GM23248 (cell line): ENCODE results near the gene LRGUK.

Source experiments
- EZH2 ChIP-seq: fragments of 200-600 bp; sonication (generic); IDR thresholded peaks from 2 replicates; pipeline ENCODE4 v1.6.1; 2018; ENCODE audit warnings: antibody characterized with exemption, mild to moderate bottlenecking; ENCODE audit not compliant: insufficient read depth, poor library complexity, severe bottlenecking
- EZH2phosphoT487 ChIP-seq: fragments of 200-600 bp; sonication (generic); IDR thresholded peaks from 2 replicates; pipeline ENCODE4 v1.6.1; 2018; ENCODE audit warnings: antibody characterized with exemption, moderate library complexity, mild to moderate bottlenecking, low read depth; ENCODE audit not compliant: insufficient read depth

GRCh38 chr7:134290286-134290685, 163.1 kb downstream of the LRGUK start:
- no peak for TF ChIP-seq EZH2phosphoT487
- TF ChIP-seq EZH2 = no peak
